ENCODE measurements around the gene BGN.
A peak's percentile ranks its signal among the peaks of the same experiment; 100 is the strongest.

BGN gene

DNA sequence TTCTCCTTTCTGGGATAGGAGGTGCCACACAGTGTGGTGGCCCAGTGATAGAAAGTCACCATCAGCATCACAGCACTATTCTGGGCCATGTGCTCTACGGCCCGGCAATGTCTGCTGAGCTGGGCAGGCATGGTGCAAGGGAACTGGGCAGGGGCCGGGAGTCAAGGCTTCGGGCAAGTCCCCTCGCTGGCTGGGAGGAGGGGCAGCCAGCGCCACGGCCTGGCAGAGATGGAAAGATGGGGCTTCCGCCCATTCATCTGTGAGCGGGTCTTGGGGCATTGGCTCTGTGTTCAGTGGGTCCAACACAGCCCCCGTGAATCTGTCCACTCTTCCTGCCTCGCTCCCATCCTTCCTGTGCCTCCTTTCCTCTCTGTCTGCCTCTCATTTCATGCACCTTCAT lies 15.6 kb downstream of the BGN start:
- DNase-seq = no peak

DNA sequence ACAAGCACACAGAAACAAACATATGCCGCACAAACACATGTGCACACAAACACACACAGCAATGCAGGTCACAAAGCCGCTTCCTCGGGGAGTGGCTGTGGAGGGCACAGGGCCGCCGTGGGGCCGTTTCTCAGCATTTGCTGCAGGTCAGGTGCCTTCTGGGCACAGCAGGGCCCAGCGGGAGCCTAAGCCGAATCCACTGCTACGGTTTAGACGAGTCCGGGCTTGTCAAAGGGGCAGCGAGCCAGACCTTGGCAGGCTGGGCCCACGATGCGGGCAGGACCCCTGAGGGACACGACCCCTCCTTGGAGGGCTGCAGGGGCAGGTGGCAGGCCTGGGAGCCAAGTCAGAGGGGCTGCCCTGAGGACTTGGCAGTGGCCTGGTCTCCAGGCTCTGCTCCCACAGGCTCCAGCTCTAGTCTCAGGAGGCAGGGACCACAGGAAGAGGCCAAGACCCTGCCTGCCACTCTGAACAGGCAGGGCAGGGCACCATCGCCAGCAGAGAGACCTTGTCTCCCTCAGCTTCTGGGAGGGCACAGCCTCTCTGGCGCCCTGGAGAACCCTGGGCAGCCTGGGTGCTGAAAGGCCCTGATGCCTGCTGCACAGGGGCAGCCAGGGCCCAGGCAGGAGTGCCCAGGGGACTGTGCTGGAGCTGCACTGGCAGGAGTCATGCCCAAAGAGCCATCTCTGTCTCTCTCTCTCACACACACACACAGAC lies 17.2 kb downstream of the BGN start:
- no peak for DNase-seq

DNA sequence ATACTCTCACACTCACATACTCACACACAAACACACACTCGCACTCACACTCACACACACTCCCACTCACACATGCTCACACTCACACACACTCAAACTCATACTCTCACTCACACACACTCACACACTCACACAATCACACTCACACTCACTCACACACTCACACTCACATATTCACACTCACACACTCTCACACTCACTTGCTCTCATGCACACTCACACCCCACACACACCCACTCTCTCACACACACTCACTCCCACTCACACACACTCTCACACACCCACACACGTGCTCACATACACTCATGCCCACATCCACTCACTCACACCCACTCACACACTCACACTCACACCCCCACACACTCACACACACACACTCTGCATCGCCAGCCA lies 17.7 kb downstream of the BGN start:
- DNase-seq = no peak

DNA sequence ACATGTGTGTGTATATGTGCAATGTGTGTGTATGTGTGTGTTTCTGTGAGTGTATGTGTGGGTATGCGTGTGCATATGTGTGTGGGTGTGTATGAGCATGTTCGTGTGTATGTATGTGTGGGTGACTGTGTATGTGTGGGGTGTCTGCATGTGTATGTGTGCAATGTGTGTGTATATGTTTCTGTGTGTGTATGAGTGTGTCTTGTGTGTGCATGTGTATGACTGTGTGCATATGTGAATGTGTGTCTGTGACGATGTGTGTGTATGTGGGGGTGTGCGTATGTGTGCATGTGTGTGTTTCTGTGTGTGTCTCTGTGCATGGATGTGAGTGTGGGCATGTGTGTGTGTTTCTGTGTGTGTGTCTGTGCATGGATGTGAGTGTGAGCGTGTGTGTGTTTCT lies 18.5 kb downstream of the BGN start:
- no peak for DNase-seq

DNA sequence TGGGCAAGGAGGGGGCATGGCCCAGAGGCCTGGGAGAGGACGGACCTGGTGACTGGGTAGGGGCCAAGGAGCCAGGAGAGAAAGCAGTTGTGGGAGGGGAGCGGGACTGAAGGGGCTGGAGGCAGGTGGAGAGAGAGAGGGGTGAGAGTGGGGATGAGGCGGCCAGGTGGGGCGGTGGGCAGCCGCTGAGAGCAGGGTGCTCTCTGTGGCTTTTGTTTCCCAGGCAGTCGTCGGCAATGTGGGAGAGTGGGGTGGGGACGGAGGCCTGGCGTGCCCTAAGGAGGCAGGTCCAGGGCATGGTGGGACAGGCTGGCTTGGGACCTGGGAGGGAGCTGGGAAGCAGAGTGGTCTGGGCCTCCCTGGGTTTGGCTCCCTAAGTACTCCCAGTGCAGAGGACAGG lies 19.5 kb downstream of the BGN start:
- DNase-seq = no peak

DNA sequence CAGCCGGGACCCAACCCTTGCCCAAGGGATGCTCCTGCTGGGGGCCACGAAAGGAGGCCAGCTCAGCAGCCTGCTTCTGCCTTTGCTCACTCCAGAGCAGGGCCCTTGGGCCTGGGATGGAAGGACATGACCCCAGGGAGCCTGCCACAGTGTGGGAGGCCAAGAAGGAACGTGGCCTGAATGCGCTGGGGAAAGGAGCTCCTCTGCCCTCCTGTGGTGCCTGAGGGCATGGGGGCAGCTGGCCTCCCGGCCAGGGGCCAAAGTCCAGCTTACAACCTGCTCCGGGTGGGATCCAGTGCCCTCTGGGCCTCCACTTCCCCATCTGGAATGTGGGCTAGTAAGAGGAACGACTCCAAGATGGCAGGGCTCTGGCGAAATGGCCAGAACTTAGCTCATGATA lies 20.7 kb downstream of the BGN start:
- no peak for DNase-seq

DNA sequence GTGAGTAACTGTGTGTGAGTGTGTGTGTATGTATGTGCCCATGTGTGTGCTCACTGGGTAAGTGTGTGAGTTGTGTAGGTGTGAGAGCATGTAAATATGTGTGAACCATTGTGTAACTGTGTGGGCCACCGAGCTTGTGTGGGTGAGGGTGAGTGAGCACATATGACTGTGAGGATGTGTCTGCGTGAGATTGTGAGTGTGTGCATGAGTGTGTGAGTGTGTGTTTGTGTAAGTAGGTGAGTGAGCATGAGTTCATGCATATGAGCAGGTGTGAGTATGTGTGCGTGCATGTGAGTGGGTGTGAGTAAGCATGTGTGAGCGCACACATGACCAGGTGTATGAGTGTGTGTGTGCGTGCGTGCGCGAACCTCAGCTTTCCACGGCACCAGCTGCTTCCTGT lies 21.3 kb downstream of the BGN start:
- DNase-seq = no peak

DNA sequence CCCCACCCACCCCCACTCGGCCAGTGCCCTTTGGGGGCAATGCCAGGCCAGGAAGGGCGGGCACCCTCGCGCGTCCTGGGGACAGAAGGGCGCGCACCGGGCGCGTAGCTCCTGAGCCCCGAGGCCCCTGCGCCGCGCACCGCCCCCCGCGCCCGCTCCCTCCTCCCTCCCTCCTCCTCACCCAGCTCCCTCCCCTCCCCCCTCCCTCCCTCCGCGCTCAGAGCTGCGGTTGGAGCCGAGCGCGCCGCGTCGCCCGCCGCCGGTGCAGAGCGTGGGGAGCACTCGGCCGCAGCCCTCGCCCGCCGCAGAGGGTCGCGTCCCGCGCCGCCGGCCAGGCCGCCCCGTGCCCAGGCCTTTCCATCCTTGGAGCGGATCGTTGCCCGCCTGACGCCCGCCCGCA lies 22.6 kb downstream of the BGN start, which contains the start of gene ATP2B3:
Gene ATP2B3 (plus strand): TSS at position 220 of the 400 bp plus-strand sequence. CDS start 18,606 bp downstream, outside the sequence.
- peak in 1 of 2 experiments; percentile 55 for DNase-seq

DNA sequence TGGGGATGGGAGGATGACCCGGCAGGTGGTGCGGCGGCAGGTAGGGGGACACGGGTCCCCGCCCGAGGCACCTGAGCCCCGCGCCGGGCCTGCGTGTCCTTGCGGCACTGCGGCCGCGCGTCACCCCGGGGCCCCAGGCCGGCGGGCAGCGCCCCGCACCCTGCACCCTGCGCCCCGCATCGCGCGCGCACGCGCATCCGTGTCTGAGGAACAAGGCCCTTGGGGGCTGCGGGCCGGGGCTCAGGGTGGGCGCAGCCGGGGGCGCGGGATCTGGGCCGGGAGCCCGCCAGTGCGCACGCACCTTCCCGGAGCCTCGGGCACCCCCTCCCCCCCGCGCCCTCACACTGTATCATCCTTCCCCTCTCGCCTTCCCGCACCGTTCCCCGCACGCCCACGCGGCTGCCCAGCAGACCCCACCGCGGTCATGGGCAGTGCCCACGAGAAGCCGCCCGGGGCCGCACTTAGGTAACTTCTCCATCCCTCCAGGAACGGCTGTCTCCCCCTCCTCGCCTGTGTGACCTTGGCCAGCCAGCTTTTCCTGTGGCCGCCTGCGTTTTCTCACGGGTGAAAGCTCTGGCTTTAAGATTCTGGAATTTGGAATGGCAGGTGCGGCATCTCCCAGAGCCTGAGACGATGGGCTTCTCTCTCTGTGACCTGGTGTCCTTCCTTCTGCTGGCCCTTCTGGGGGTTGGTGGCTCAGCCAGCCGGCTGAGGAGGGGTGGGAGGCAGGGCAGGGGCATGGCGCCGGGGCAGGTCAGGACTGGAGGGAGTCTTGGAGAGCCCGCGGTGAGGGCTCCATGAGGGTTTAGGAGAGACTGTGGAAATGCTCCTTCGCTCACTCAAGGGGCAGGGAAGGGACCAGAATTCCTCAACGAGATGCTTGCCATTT lies 23.4 kb downstream of the BGN start:
- DNase-seq = no peak

DNA sequence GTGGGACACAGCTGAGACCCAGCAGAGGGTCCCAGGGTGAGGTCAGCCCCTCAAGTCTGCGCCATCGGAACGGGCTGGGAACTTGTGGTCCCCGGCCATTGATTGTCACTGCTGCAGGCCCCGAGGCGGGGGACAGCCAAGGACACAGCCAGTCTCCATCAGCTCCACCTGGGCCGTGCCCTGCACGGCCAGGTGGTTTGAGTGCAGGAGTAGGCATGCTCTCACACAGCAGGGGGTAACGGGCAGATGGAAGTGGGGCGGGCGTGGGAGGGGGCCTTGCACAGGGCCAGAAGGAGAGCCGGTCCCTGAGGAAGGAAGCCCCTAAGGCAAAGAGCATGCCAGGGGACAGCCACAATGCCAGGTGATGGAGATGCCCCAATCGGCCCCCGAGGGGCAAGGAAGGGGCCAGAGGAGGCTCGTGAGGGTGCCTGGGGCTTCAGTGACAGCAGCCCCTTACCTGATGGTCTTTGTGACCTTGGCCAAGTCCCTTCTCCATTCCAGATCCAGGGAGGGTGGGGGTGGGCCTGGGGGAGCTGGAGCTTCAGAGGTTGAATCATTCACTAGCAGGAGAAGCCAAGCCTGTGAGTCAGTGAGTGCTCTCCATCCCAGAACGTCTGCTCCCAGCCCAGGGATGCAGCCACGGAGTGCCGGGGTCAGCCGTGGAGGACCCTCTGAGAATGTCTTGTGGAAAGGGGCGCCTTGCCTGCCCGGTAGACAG lies 24.9 kb downstream of the BGN start:
- no peak for DNase-seq

DNA sequence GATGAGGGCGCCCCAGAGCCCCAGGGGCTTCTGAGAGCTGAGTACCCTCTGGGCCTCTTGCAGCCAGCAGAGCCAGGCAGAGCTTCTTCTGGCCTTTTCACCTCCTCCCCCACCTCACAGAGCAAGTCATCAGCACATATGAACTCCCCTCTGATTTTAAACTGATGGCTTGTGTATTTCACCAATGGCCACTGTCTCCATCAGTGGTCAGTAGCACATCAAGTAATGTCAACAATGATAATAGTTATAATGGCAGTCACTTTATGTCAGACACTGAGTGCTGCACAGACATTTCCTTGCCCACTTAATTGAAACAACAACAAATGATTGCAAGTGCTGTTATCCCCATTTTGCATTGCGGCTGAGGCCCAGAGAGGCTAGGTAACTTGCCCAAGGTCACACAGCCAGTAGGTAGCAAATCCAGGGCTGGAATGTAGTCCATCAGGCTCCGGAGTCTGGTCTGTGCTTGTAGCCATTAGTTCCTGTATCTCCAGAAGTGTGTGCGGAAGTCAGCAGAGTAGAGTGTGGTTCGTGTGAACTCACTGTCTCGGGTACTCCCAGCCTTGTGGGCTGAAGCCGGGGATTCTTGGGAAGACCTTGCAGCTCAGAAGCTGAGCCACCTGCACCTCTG lies 25.6 kb downstream of the BGN start:
- DNase-seq = no peak

DNA sequence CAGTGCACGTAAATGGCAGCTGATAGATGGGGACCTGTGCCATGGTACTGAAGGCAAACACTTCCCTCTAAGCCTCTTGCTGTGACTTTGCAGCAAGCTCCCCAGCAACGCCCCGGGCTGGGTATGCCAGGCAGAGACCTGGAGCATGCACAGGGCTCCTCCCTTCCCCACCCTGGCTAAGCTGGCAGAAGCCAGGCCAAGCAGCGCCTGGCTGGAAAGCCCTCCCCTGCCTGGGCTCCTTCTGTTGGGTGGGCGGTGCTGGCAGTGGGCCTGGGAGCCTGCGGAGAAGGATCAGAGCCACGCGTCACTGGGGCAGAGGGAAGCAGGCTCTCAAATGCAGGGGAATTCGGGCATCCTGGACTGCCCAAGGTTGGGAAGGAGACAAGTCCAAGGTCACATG lies 26.3 kb downstream of the BGN start:
- no peak for DNase-seq

DNA sequence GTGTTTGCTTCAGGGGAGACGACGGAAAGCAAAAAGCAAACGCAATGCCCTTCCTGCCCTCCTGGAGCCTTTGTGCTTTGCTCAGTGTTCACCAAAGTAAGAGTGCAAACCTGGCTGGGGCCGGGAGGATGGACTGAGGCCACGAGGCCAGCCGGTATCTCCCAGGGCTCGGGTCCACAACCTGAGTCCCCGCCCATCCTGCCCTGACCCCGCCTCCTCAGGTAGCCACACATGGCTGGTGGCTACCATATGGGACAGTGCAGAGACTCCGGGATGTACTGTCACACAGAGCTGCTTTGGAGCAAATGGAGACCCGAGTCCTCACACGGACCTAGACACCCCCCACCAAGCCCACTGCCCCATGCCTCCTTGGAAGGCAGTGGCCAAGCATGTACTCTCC lies 27.5 kb downstream of the BGN start:
- no peak for DNase-seq

DNA sequence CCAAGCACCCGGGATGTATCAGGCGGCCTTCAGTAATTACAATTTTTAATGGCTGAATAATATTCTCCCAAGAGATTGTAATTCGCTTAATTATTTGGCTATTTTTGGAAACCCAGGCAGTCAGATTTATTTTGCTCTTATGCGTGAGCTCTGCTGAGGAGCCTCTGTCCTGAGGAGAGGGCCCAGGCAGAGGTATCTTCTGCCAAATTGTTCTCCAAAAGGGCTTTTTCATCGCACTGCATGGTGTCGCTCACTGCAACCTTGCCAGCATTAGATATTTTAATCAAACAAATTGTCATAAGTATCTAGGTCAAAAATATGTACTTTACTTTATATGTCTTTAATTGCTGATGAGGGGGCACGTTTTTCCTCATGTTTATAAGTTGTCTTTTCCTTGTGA lies 28.5 kb downstream of the BGN start:
- no peak for DNase-seq

DNA sequence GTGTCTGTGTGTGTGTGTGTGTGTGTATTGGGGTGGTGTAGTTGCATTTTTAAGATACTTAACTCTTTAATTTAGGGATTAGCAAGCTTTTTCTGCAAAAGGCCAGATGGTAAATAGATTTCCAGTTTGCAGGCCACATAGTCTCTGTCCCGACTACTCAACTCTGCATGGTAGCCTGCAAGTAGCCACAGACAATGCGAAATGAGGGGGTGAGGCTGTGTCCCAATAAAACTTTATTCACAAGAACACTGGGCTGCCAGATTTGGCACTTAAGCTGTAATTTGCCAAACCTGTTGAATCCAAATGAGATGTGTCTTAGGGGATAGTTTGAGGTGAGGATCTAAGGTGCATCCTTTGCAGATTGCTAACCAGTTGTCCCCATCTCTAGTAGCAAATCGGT lies 29.5 kb downstream of the BGN start:
- DNase-seq = no peak

DNA sequence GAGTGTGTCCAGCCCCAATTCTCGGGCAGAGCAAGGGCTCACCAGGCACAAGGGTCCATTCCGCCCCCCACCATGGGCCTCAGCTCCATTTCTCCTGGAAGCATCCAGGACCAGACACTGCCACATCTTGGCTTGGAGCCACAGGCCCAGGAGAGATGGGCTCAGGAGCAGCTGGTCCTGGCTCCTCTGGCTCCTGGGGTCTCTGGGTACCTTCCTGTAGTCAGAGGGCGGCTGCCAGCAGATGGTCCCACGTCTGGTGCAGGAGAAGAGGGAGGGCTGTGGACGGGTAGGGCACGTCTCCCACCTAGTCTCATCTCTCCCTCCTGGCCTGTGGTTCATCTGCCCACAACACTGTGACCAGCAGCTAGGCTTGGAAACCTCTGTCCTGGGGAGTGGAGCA lies 30.7 kb downstream of the BGN start:
- no peak for DNase-seq

DNA sequence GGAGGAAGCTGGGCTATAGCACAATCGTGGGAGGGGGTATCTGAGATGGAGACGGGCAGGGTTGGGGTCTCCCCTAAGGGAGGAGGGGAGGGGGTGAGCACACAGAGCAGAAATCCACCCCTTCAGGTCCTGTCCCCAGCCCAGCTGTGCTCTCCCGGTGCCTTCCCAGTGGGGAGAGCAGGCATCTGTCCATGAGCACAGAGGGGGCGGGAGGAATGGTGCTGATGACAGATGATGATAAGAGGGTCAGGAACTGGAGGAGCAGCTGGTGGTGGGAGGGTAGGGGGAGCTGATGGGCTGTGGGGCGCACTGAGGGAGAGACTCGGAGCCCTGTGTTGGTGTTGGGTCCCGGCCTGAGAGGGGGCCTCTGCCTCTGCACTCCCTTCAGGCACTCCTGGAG lies 31.3 kb downstream of the BGN start:
- DNase-seq = no peak

DNA sequence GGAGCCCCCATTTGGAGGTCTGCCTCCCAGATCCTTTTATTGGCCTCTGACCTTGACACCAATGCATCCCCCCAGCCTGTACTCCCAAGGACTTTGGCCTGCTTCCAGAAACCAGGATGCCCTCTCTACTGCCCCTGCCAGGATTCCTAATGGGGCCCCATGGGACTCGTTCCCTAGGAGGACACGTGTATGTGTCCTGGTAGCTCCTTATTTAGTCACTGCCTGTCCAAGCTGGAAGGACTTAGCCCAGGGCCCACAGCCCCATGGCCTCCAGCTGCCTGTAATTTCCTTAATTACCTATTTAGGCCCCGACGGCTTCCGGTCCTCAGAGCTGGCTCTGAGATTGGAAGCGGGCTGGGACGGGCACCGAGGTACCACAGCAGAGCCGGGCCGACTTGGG lies 32.0 kb downstream of the BGN start:
- DNase-seq = peak in 1 of 2 experiments; percentile 41

DNA sequence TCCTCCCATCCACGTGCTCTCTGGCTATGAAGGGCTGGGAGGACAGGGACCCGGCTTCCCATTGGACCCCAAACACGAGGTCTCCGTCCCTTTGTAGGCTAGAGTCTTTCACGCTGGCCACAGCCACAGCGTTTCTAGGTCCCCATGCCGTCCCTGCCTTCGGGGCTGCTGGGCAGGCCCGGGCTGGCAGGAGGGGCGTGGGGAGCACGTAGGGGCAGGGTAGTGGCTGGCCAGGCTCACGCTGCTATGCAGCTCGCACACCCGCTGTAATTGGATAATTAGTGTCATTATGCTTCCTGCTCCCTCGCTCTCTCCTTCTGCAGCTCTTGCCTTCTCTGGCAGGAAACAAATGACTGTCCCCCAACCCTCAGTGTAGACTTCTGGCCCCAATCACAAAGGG lies 32.4 kb downstream of the BGN start:
- no peak for DNase-seq

DNA sequence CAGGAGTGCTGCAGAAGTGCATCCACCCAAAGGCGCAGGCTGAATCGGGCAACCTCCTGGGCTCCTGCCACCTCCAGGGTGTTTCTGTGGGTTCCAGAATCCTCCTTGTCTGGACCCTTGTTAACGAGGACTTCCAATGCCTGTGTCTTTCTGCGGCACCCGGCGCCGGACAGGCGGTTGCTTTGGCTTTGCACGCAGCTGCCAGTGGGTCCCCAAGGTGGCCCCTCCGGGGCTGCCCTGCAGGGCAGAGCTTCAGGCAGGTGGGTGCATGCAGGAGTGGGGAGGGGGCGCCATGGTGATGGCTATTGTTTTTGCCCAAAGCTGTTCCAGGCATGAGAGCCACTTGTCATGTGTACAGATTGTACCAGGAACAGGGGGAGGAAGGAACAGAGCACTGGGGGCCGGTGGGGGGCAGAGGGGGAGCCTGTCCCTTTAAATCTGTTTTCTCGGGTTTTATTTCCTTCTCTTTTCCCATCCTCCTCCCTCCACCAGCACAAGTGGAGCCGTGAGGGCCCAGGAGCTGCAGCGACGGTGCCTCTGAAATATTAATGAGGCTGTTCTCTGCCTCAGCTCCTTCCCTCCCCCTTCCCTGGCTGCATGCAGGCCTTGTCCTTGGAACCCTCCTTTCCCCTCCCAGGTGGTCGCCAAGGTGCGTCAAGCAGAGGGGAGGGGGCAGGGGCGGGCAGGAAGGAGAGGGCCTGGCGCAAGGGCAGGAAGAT lies 35.8 kb downstream of the BGN start:
- peak in 1 of 2 experiments; percentile 38 for DNase-seq

DNA sequence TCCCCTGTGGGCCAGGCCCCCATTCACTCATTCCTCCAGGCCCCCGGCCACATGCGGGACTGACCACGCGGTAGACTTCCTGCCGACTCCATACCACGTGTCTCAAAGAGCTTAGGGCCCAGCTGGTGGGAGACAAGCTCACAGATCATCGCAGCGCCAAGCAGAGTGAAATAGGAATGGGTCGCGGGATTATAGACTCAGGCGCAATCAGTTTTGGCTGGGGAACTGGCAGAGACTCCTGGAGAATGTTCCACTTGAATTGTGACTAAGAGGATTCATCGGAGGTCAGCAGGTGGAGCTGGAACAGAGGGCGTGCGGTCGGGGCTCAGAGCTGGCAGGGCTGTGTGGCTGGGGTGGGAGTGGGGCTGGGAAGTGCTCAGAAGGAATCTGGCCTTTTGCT lies 38.3 kb downstream of the BGN start:
- DNase-seq = no peak

DNA sequence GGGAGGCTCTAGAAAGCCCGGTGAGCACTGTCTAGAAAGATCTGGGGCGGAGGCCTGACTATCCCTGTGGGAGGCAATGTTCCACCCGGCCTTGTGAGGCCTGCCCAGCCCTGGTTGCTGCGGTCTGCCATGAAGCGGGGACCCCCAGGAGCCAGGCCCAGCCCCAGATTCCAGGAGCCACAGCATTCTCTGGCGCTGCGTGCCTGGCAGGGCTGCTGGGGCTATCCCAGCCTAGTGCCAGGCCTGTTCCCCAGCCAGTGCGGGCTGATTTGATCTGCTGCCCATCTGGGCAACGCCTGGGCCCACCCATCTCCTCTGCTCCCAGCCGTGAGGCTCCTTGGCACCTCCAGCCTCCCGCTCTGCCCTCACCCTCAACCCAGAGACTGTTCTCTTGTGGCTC lies 42.3 kb downstream of the BGN start:
- no peak for DNase-seq
